ENCODE measurements around the gene GPR42.
"Not testable (repeated sequence)": the region's sequence is repeated elsewhere in the genome, so short reads cannot be mapped to it uniquely, and the experiment has no call there.

GPR42 gene

GRCh38 chr19:35378356-35378755 is 7.5 kb downstream of the GPR42 start:
- H3K4me3 ChIP-seq (replicated peaks; ENCODE audit: low read depth, low read length) = no peak overlapping the region
- DNase-seq (ENCODE audit: low read depth) = no peak
- TF ChIP-seq CTCF (IDR thresholded peaks at IDR 0.05; ENCODE audit: low read length, missing control alignments) = no peak

GRCh38 chr19:35379545-35379944 is 8.7 kb downstream of the GPR42 start:
- H3K4me3 ChIP-seq (replicated peaks; ENCODE audit: low read depth, low read length); DNase-seq (ENCODE audit: low read depth): not testable (repeated sequence)

DNA sequence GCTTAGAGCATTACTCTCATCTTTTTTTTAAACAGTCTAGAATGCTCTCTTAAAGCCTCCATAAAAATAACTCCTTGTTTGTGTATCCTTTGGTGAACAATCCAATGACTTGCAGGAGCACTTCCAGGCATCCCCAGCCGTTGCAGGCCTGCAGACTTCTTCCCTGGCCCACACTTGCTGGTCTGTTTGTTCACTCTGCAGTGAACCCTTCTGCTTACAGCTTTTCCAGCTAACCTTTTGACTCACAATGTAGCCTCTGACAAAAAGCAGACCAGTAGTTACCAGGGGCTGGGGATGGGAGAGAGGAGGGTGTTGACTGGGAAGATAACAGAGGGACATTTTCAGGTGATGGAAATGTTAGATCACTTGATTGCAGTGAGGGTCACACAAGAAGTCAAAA is 9.1 kb downstream of the GPR42 start:
- DNase-seq (ENCODE audit: low read depth) = no peak
- H3K4me3 ChIP-seq (replicated peaks; ENCODE audit: low read depth, low read length) = no peak overlapping the region
- TF ChIP-seq CTCF (IDR thresholded peaks at IDR 0.05; ENCODE audit: low read length, missing control alignments) = no peak

- no peak for DNase-seq (ENCODE audit: low read depth)
- no peak overlapping the region for H3K4me3 ChIP-seq (replicated peaks; ENCODE audit: low read depth, low read length)
- TF ChIP-seq CTCF (IDR thresholded peaks at IDR 0.05; ENCODE audit: low read length, missing control alignments) = no peak
Measured at GRCh38 chr19:35380450-35381124, 9.7 kb downstream of the GPR42 start.

DNA sequence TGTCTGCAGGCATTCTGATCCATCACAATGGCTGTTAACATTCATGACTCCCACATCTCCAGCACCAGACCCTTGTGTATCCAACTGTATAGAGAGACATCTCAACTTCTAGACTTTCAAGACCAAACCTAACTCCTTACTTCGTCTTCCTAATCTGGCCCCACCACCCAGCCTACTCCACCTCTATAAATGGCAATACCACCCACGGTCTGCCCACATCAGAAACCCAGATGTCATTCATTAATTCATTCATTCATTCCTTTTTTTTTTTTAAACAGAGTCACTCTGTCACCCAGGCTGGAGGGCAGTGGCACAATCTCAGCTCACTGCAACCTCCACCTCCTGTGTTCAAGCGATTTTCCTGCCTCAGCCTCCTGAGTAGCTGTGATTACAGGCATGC is 10.4 kb downstream of the GPR42 start:
- no peak for TF ChIP-seq CTCF (IDR thresholded peaks at IDR 0.05; ENCODE audit: low read length, missing control alignments)
- no peak for DNase-seq (ENCODE audit: low read depth)
- H3K4me3 ChIP-seq (replicated peaks; ENCODE audit: low read depth, low read length) = no peak overlapping the region

- no peak for TF ChIP-seq CTCF (IDR thresholded peaks at IDR 0.05; ENCODE audit: low read length, missing control alignments)
- no peak for DNase-seq (ENCODE audit: low read depth)
- no peak overlapping the region for H3K4me3 ChIP-seq (replicated peaks; ENCODE audit: low read depth, low read length)
Measured at GRCh38 chr19:35381926-35382325, 11.1 kb downstream of the GPR42 start.

GRCh38 chr19:35383536-35383935 is 12.7 kb downstream of the GPR42 start:
- H3K4me3 ChIP-seq (replicated peaks; ENCODE audit: low read depth, low read length) = no peak overlapping the region
- no peak for DNase-seq (ENCODE audit: low read depth)
- no peak for TF ChIP-seq CTCF (IDR thresholded peaks at IDR 0.05; ENCODE audit: low read length, missing control alignments)
